ENCODE data around the gene PRND. TPM values are rescaled to one million over a fixed set of nuclear protein-coding genes. Genes with fewer than 3 reads are reported as not detected.

Gene PRND
- polyA plus RNA-seq, 3 donors: not detected

- Histone ChIP-seq H2AFZ (ENCODE audit: insufficient read depth, low read depth, low read length, poor library complexity, severe bottlenecking) (peak overlapping the region; percentile 30), H3K4me2 (replicated peaks; ENCODE audit: extremely low read depth, low read length, poor library complexity, severe bottlenecking) (no peak overlapping the region)
- peak overlapping the region in 1 of 7 donors; percentile 12 for H3K27ac Mint-ChIP-seq
These were observed 19.2 kb downstream of the PRND start for GRCh38 chr20:4740774-4741431.

GRCh38 chr20:4748847-4749246, 27.1 kb downstream of the PRND start:
- Mint-ChIP-seq H3K27ac (no peak overlapping the region), H3K9me3 (peaks cover 3 to 8% (median 6%) of the 10 kb centered on the region in 7 donors), H3K4me1 (no peaks in the 10 kb centered on the region), H3K4me3 (no peak overlapping the region), H3K27me3 (ENCODE audit: low read depth in 3 of 3) (peaks cover 1 to 3% (median 2%) of the 10 kb centered on the region in 3 donors), H3K36me3 (peaks cover 0 to 4% of the 10 kb centered on the region in 2 donors)
- Histone ChIP-seq H3K9ac (ENCODE audit: insufficient read depth, low read length, poor library complexity, severe bottlenecking) (no peak overlapping the region), H3K36me3 (replicated peaks in 1 of 2; ENCODE audit: control insufficient read depth in 1 of 2, insufficient read depth in 2 of 2, low read length in 2 of 2) (no peaks in the 10 kb centered on the region), H3K27ac (ENCODE audit: low read depth in 1 of 2, low read length in 2 of 2) (no peak overlapping the region), H3K9me3 (replicated peaks in 1 of 2; ENCODE audit: control insufficient read depth in 1 of 2, insufficient read depth in 1 of 2, low read length in 2 of 2) (peaks cover 5 to 6% of the 10 kb centered on the region in 2 donors), H3K4me3 (replicated peaks in 1 of 3; ENCODE audit: low read depth in 2 of 3, low read length in 3 of 3) (no peak overlapping the region), H3K4me2 (replicated peaks; ENCODE audit: extremely low read depth, low read length, poor library complexity, severe bottlenecking) (no peak overlapping the region), H2AFZ (ENCODE audit: insufficient read depth, low read depth, low read length, poor library complexity, severe bottlenecking) (no peak overlapping the region), H3K27me3 (ENCODE audit: control insufficient read depth in 2 of 2, insufficient read depth in 2 of 2, low read length in 2 of 2) (peaks cover 0 to 3% of the 10 kb centered on the region in 2 donors), H3K79me2 (ENCODE audit: insufficient read depth, low read length) (no peaks in the 10 kb centered on the region), H3K4me1 (ENCODE audit: control insufficient read depth in 1 of 2, insufficient read depth in 2 of 2, low read length in 2 of 2) (no peaks in the 10 kb centered on the region), H4K20me1 (ENCODE audit: insufficient read depth, low read length) (no peaks in the 10 kb centered on the region)
- no peak for DNase-seq
- WGBS (ENCODE audit: insufficient coverage): 100% methylated on average over 5 of the region's 6 CpGs
- no peak for TF ChIP-seq CTCF (IDR thresholded peaks at IDR 0.05)
- intact Hi-C loops (cut with micrococcal nuclease): no loop called here

More at GRCh38 chr20:4740774-4741431, 19.2 kb downstream of the PRND start:
- Histone ChIP-seq H3K4me3 (replicated peaks in 1 of 3; ENCODE audit: low read depth in 2 of 3, low read length in 3 of 3) (no peak overlapping the region), H3K9me3 (replicated peaks in 1 of 2; ENCODE audit: control insufficient read depth in 1 of 2, insufficient read depth in 1 of 2, low read length in 2 of 2) (no peaks in the 10 kb centered on the region), H3K4me1 (ENCODE audit: control insufficient read depth in 1 of 2, insufficient read depth in 2 of 2, low read length in 2 of 2) (no peaks in the 10 kb centered on the region), H3K9ac (ENCODE audit: insufficient read depth, low read length, poor library complexity, severe bottlenecking) (no peak overlapping the region), H3K27me3 (ENCODE audit: control insufficient read depth in 2 of 2, insufficient read depth in 2 of 2, low read length in 2 of 2) (no peaks in the 10 kb centered on the region), H3K79me2 (ENCODE audit: insufficient read depth, low read length) (no peaks in the 10 kb centered on the region), H4K20me1 (ENCODE audit: insufficient read depth, low read length) (no peaks in the 10 kb centered on the region), H3K36me3 (replicated peaks in 1 of 2; ENCODE audit: control insufficient read depth in 1 of 2, insufficient read depth in 2 of 2, low read length in 2 of 2) (no peaks in the 10 kb centered on the region), H3K27ac (ENCODE audit: low read depth in 1 of 2, low read length in 2 of 2) (no peak overlapping the region)
- H3K4me1 Mint-ChIP-seq: peaks cover 2% of the 10 kb centered on the region
- H3K4me3 Mint-ChIP-seq: no peak overlapping the region
- peak; percentile 36 to 58 (median 54) for DNase-seq
- no peaks in the 10 kb centered on the region for H3K36me3 Mint-ChIP-seq
- peaks cover 0 to 6% (median 6%) of the 10 kb centered on the region in 3 donors for H3K27me3 Mint-ChIP-seq (ENCODE audit: low read depth in 3 of 3)
- intact Hi-C loops (cut with micrococcal nuclease): no loop called here
- no peaks in the 10 kb centered on the region for H3K9me3 Mint-ChIP-seq
- TF ChIP-seq CTCF (IDR thresholded peaks at IDR 0.05): peak; percentile 93
- 29% methylated on average over 9 of the region's 10 CpGs for WGBS (ENCODE audit: insufficient coverage)

All from CD14-positive monocyte (primary cell).